Small intestine (tissue), 7 donors: Measurements from ENCODE around the gene LIX1. TPM values are rescaled to one million over a fixed set of nuclear protein-coding genes. Genes with fewer than 3 reads are reported as not detected.

ENCODE experiments used
- DNase-seq, 2 donors: peaks; one replicate each; pipeline versions ENCODE4 v3.0.0 to v3.0.0-alpha.2; 2013
- FAIRE-seq: peaks from 2 replicates; lab custom pipeline; 2012; peaks lifted over from hg19 to GRCh38; lab: Jason Lieb, UNC
- H3K27ac ChIP-seq, 3 donors: one replicate each; pipeline ENCODE4 v1.5.1; 2013; ENCODE audit warnings: low read length in 2 of 3, mild to moderate bottlenecking in 2 of 3, control low read depth in 1 of 3, inconsistent platforms in 1 of 3, low read depth in 1 of 3, moderate library complexity in 1 of 3
- H3K27me3 ChIP-seq, 3 donors: one replicate each; pipeline ENCODE4 v1.6.1; 2013; ENCODE audit warnings: low read length in 3 of 3, inconsistent platforms in 1 of 3; ENCODE audit not compliant: control insufficient read depth in 3 of 3, insufficient read depth in 3 of 3
- H3K36me3 ChIP-seq, 3 donors: one replicate each; pipeline ENCODE4 v1.6.1; 2013; ENCODE audit warnings: low read length in 3 of 3, inconsistent platforms in 1 of 3, low read depth in 1 of 3, mild to moderate bottlenecking in 1 of 3, moderate library complexity in 1 of 3; ENCODE audit not compliant: control insufficient read depth in 3 of 3, insufficient read depth in 2 of 3
- H3K4me1 ChIP-seq, 3 donors: one replicate each; pipeline ENCODE4 v1.6.1; 2013; ENCODE audit warnings: low read length in 2 of 3, inconsistent platforms in 1 of 3, low read depth in 1 of 3, mild to moderate bottlenecking in 1 of 3, moderate library complexity in 1 of 3; ENCODE audit not compliant: control insufficient read depth in 3 of 3, insufficient read depth in 2 of 3
- H3K4me3 ChIP-seq, 3 donors: one replicate each; pipeline ENCODE4 v1.5.1; 2013; ENCODE audit warnings: low read length in 3 of 3, control low read depth in 1 of 3, inconsistent platforms in 1 of 3, low read depth in 1 of 3, mild to moderate bottlenecking in 1 of 3, moderate library complexity in 1 of 3
- H3K9me3 ChIP-seq, 2 donors: one replicate each; pipeline ENCODE4 v1.6.1; 2013; ENCODE audit warnings: low read depth in 1 of 2, low read length in 1 of 2; ENCODE audit not compliant: control insufficient read depth in 2 of 2, insufficient read depth in 1 of 2
- WGBS, 3 donors: extraction: QIAGEN DNeasy Blood & Tissue Kit; methylation state at CpG; one replicate each; pipeline ENCODE4 v1.1.7; 2013; 5-methylcytosine and 5-hydroxymethylcytosine counted together
- polyA plus RNA-seq, 4 donors: library from polyadenylated mRNA; stranded (reverse) in 3 of 4; unstranded in 1 of 4; fragments of 200-250 nt in 3 of 4; fragments of 120-200 nt in 1 of 4; gene quantifications; one replicate each; pipeline versions ENCODE4 v1.2.1 to v1.2.3, GENCODE V29; 2013
- donor health status: healthy with polysubstance abuse.
- donor health status: control.
- donor health status: control.
- donor health status: Bipolar disorder and iron deficiency.
- donor health status: healthy.

LIX1 gene
- polyA plus RNA-seq, 4 donors = 0.85 to 3.0 TPM; not detected in 2

GRCh38 chr5:97056263-97056662 is 86.1 kb downstream of the LIX1 start:
- Histone ChIP-seq H3K4me3 (no peak overlapping the region), H3K27me3 (peaks cover 0 to 2% (median 0%) of the 10 kb centered on the region in 3 donors), H3K27ac (no peak overlapping the region), H3K36me3 (no peaks in the 10 kb centered on the region), H3K9me3 (peaks cover 0 to 14% of the 10 kb centered on the region in 2 donors), H3K4me1 (no peaks in the 10 kb centered on the region)
- 93 to 100% (median 95%) methylated on average over 1 of the region's 1 CpG for WGBS, 3 donors
- DNase-seq (no peak), FAIRE-seq (no peak)

GRCh38 chr5:97049175-97049574 is 93.2 kb downstream of the LIX1 start:
- Histone ChIP-seq H3K9me3 (no peaks in the 10 kb centered on the region), H3K4me1 (no peaks in the 10 kb centered on the region), H3K4me3 (no peak overlapping the region), H3K36me3 (no peaks in the 10 kb centered on the region), H3K27ac (no peak overlapping the region), H3K27me3 (no peaks in the 10 kb centered on the region)
- FAIRE-seq (no peak), DNase-seq (no peak)
- 74 to 93% (median 89%) methylated on average over 7 of the region's 7 CpGs for WGBS, 3 donors

- FAIRE-seq (no peak), DNase-seq (no peak)
- 83 to 89% (median 88%) methylated on average over 1 of the region's 1 CpG for WGBS, 3 donors
- Histone ChIP-seq H3K27ac (no peak overlapping the region), H3K4me3 (no peak overlapping the region), H3K4me1 (peaks cover 0 to 5% (median 0%) of the 10 kb centered on the region in 3 donors), H3K9me3 (no peaks in the 10 kb centered on the region), H3K27me3 (no peaks in the 10 kb centered on the region), H3K36me3 (no peaks in the 10 kb centered on the region)
Measured at GRCh38 chr5:97047076-97047475, 95.3 kb downstream of the LIX1 start.

GRCh38 chr5:97046270-97046982 is 96.0 kb downstream of the LIX1 start:
- DNase-seq (no peak), FAIRE-seq (no peak)
- 80 to 89% (median 82%) methylated on average over 7 of the region's 7 CpGs for WGBS, 3 donors
- no peaks in the 10 kb centered on the region for H3K27me3 ChIP-seq
- no peaks in the 10 kb centered on the region for H3K36me3 ChIP-seq
- no peak overlapping the region for H3K27ac ChIP-seq
- no peak overlapping the region for H3K4me3 ChIP-seq
- no peaks in the 10 kb centered on the region for H3K9me3 ChIP-seq
- peaks cover 0 to 5% (median 0%) of the 10 kb centered on the region in 3 donors for H3K4me1 ChIP-seq

GRCh38 chr5:97044052-97044451 is 98.4 kb downstream of the LIX1 start:
- Histone ChIP-seq H3K27ac (no peak overlapping the region), H3K27me3 (no peaks in the 10 kb centered on the region), H3K9me3 (no peaks in the 10 kb centered on the region), H3K4me1 (peaks cover 0 to 5% (median 1%) of the 10 kb centered on the region in 3 donors), H3K36me3 (no peaks in the 10 kb centered on the region), H3K4me3 (no peak overlapping the region)
- WGBS, 3 donors = 47 to 65% (median 49%) methylated on average over 2 of the region's 2 CpGs
- FAIRE-seq (no peak), DNase-seq (peak; percentile 48 to 68)

- 55 to 74% (median 70%) methylated on average over 3 of the region's 3 CpGs for WGBS, 3 donors
- H3K4me3 ChIP-seq = no peak overlapping the region
- H3K27me3 ChIP-seq = no peaks in the 10 kb centered on the region
- H3K27ac ChIP-seq = no peak overlapping the region
- H3K4me1 ChIP-seq = peaks cover 0 to 7% (median 5%) of the 10 kb centered on the region in 3 donors
- peak; percentile 4 to 11 for DNase-seq
- no peak for FAIRE-seq
- H3K9me3 ChIP-seq = no peaks in the 10 kb centered on the region
- no peaks in the 10 kb centered on the region for H3K36me3 ChIP-seq
Measured at GRCh38 chr5:97043511-97043910, 98.9 kb downstream of the LIX1 start.

- no peaks in the 10 kb centered on the region for H3K27me3 ChIP-seq
- peaks cover 0 to 8% (median 5%) of the 10 kb centered on the region in 3 donors for H3K4me1 ChIP-seq
- WGBS, 3 donors = 53 to 74% (median 56%) methylated on average over 7 of the region's 7 CpGs
- no peak overlapping the region for H3K27ac ChIP-seq
- H3K9me3 ChIP-seq = no peaks in the 10 kb centered on the region
- FAIRE-seq (no peak), DNase-seq (peak; percentile 10)
- H3K36me3 ChIP-seq = no peaks in the 10 kb centered on the region
- H3K4me3 ChIP-seq = no peak overlapping the region
Measured at GRCh38 chr5:97042996-97043395, 99.4 kb downstream of the LIX1 start.
